ENCODE measurements around the gene IL17D. TPM values are rescaled to one million over a fixed set of nuclear protein-coding genes. Genes with fewer than 3 reads are reported as not detected.

The IL17D gene
- total and polyA plus RNA-seq, 2 donors (not counting 3 experiments of a cell fraction or from before 2014, with no cell fraction given): 4.0 to 6.1 TPM

- Histone ChIP-seq H4K20me1 (replicated peaks; ENCODE audit: control insufficient read depth, extremely low read depth, insufficient read depth, low read length) (no peaks in the 10 kb centered on the region), H3K9me3 (replicated peaks; ENCODE audit: control insufficient read depth, insufficient read depth, low read length) (no peaks in the 10 kb centered on the region), H3K4me1 (ENCODE audit: control insufficient read depth, extremely low read depth, insufficient read depth, low read length) (no peaks in the 10 kb centered on the region), H3K9me1 (replicated peaks; ENCODE audit: control insufficient read depth, extremely low read depth, insufficient read depth, low read length) (no peaks in the 10 kb centered on the region), H3K79me2 (ENCODE audit: control insufficient read depth, insufficient read depth, low read length) (no peaks in the 10 kb centered on the region), H3K4me3 (replicated peaks in 1 of 3; ENCODE audit: insufficient read depth in 1 of 3, low read depth in 1 of 3, low read length in 3 of 3) (no peak overlapping the region), H3K27me3 (ENCODE audit: control insufficient read depth in 2 of 2, insufficient read depth in 2 of 2, low read length in 2 of 2) (no peaks in the 10 kb centered on the region), H3K9ac (replicated peaks; ENCODE audit: extremely low read depth, insufficient read depth, low read length) (no peak overlapping the region), H3K27ac (ENCODE audit: insufficient read depth, low read depth, low read length) (no peak overlapping the region), H3K4me2 (ENCODE audit: insufficient read depth, low read length) (no peak overlapping the region), H3K36me3 (ENCODE audit: control insufficient read depth in 2 of 2, extremely low read depth in 1 of 2, insufficient read depth in 2 of 2, low read length in 2 of 2) (no peaks in the 10 kb centered on the region), H2AFZ (ENCODE audit: low read depth, low read length) (no peak overlapping the region)
- no peak for FAIRE-seq
- ChIA-PET CTCF (no interaction called here), POLR2A (no interaction called here)
- TF ChIP-seq CTCF (IDR thresholded peaks at IDR 0.05; ENCODE audit: extremely low read depth in 1 of 2, insufficient read depth in 1 of 2, low read depth in 1 of 2, low read length in 2 of 2): no peak
- TF ChIP-seq EZH2 (IDR thresholded peaks at IDR 0.05; ENCODE audit: borderline replicate concordance, low read depth, low read length, severe bottlenecking): no peak
- no peak for TF ChIP-seq POLR2A (IDR thresholded peaks at IDR 0.05; ENCODE audit: low read depth, low read length)
- TF ChIP-seq POLR2AphosphoS5 (IDR thresholded peaks at IDR 0.05; ENCODE audit: insufficient read depth, low read depth, low read length): no peak
- no peak for TF ChIP-seq MAX (IDR thresholded peaks at IDR 0.05; ENCODE audit: insufficient read depth, insufficient read length)
- TF ChIP-seq FOS (IDR thresholded peaks at IDR 0.05; ENCODE audit: borderline replicate concordance, insufficient read depth, low read length): no peak
- TF ChIP-seq GATA2 (IDR thresholded peaks at IDR 0.05; ENCODE audit: insufficient read depth, insufficient read length, low read depth, low read length): no peak
- no peak for TF ChIP-seq JUN (IDR thresholded peaks at IDR 0.05; ENCODE audit: borderline replicate concordance, insufficient read depth, insufficient read length, low read depth)
- no peak for TF ChIP-seq MYC (IDR thresholded peaks at IDR 0.05; ENCODE audit: low read depth, low read length)
- intact Hi-C loops (cut with micrococcal nuclease) (no loop called here), dilution Hi-C loops (cut with MboI; ENCODE audit: extremely low pct_ligation_motif_present, low sequenced_read_pairs) (no loop called here)
- DNase-seq (ENCODE audit: low read depth, low spot score): no peak
- no TSS peak for BruUV-seq (replicated peaks)
Measured at GRCh38 chr13:20691616-20692015, 11.9 kb upstream of the IL17D start.
